Measurements from ENCODE around the gene BABAM2. TPM values are rescaled to one million over a fixed set of nuclear protein-coding genes. Genes with fewer than 3 reads are reported as not detected.
A peak's percentile ranks its signal among the peaks of the same experiment; 100 is the strongest.

Gene BABAM2
- total and polyA plus RNA-seq, 2 experiments from 2014 or later = 31.8 to 83.3 TPM

DNA sequence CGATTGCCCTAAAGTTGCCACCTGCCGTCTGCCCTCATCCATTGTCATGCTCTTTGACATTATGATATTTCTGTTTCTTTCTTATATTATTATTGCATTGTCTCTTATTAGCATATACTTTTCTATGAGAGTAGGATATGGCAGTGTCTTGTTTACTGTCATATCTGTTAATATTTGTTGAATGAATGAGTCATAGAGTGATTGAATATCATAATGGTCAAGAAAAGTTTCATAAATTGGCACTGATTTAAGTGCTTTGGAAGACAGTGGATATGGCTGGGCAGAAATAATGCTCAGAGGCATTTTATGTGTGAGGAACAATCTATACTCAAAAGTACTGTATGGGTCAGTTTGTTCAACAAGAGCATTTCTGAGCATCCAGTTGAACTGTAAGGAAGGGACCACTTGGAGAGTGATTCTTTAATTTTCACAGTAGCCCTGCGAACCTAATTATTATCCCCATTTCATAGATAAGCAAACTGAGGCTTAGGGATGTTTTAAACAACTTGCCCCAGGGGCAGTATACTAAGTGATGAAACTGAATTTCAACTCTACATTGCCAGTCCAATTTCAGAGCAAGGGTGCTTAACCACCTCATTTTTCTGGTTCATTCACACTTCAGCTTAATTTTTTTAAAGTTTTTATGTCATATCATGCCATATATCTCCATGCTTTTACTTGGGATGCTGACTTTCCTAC, 326.7 kb downstream of the BABAM2 start:
- H3K36me3 ChIP-seq = no peaks in the 10 kb centered on the region
- H3K4me1 ChIP-seq (ENCODE audit: low read depth) = peaks cover 12% of the 10 kb centered on the region
- no peaks in the 10 kb centered on the region for H3K9me3 ChIP-seq (ENCODE audit: low read depth)
- no peaks in the 10 kb centered on the region for H3K27me3 ChIP-seq
- H3K27ac ChIP-seq = no peak overlapping the region
- TF ChIP-seq CTCF (IDR thresholded peaks at IDR 0.05; ENCODE audit: low read depth, low read length) = no peak
- DNase-seq (ENCODE audit: low read depth in 1 of 2, low spot score in 1 of 2) = no peak
- no peak overlapping the region for H3K4me3 ChIP-seq

GRCh38 chr2:28219138-28219537, 328.6 kb downstream of the BABAM2 start:
- Histone ChIP-seq H3K27ac (peak overlapping the region; percentile 19), H3K27me3 (no peaks in the 10 kb centered on the region), H3K36me3 (no peaks in the 10 kb centered on the region), H3K4me1 (ENCODE audit: low read depth) (peaks cover 12% of the 10 kb centered on the region), H3K4me3 (no peak overlapping the region), H3K9me3 (ENCODE audit: low read depth) (no peaks in the 10 kb centered on the region)
- no peak for TF ChIP-seq CTCF (IDR thresholded peaks at IDR 0.05; ENCODE audit: low read depth, low read length)
- DNase-seq (ENCODE audit: low read depth in 1 of 2, low spot score in 1 of 2) = peak in 1 of 2 donors; percentile 35

DNA sequence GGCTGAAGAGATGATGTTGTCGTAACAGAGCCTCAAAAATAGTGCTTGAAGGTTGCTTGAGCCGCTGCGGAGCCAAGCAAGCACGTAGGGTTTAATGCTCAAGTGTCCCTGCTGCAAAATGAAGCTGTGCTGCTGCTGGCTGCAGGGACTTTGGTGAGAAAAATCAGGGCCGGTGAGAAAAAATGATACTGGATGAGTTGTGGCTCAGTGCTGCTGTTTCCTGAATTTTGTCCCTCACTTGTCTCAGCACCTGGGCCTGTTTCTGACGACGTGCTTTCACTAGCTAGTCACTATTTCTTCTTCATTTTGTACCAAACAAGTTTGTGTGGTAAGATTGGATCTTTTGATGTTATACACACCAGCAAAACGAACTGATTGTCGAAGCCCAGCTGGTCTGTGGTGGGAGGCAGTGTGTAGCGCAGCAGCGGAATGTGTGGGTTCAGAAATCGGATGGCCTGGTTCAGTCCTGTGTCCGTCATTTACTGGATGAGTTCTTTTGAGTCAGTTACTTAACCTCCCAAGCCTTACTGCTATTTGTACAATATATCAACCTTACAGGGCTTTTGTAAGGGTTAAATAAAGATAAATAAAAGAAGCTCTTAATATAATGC, 329.3 kb downstream of the BABAM2 start:
- Histone ChIP-seq H3K36me3 (no peaks in the 10 kb centered on the region), H3K27ac (peak overlapping the region; percentile 19), H3K27me3 (no peaks in the 10 kb centered on the region), H3K4me1 (ENCODE audit: low read depth) (peaks cover 12% of the 10 kb centered on the region), H3K9me3 (ENCODE audit: low read depth) (no peaks in the 10 kb centered on the region), H3K4me3 (no peak overlapping the region)
- no peak for TF ChIP-seq CTCF (IDR thresholded peaks at IDR 0.05; ENCODE audit: low read depth, low read length)
- no peak for DNase-seq (ENCODE audit: low read depth in 1 of 2, low spot score in 1 of 2)

GRCh38 chr2:28224648-28225472, 334.3 kb downstream of the BABAM2 start:
- no peak overlapping the region for H3K4me3 ChIP-seq
- H3K4me1 ChIP-seq (ENCODE audit: low read depth) = no peaks in the 10 kb centered on the region
- H3K27me3 ChIP-seq = no peaks in the 10 kb centered on the region
- no peaks in the 10 kb centered on the region for H3K9me3 ChIP-seq (ENCODE audit: low read depth)
- DNase-seq (ENCODE audit: low read depth in 1 of 2, low spot score in 1 of 2) = peak in 1 of 2 donors; percentile 96
- no peak for TF ChIP-seq CTCF (IDR thresholded peaks at IDR 0.05; ENCODE audit: low read depth, low read length)
- H3K27ac ChIP-seq = no peak overlapping the region
- H3K36me3 ChIP-seq = no peaks in the 10 kb centered on the region

GRCh38 chr2:28225473-28226080, 335.0 kb downstream of the BABAM2 start:
- peak in 1 of 2 donors; percentile 17 for DNase-seq (ENCODE audit: low read depth in 1 of 2, low spot score in 1 of 2)
- no peaks in the 10 kb centered on the region for H3K36me3 ChIP-seq
- H3K27me3 ChIP-seq = no peaks in the 10 kb centered on the region
- H3K27ac ChIP-seq = no peak overlapping the region
- no peak overlapping the region for H3K4me3 ChIP-seq
- no peaks in the 10 kb centered on the region for H3K4me1 ChIP-seq (ENCODE audit: low read depth)
- H3K9me3 ChIP-seq (ENCODE audit: low read depth) = no peaks in the 10 kb centered on the region
- no peak for TF ChIP-seq CTCF (IDR thresholded peaks at IDR 0.05; ENCODE audit: low read depth, low read length)
